Measurements from ENCODE around the gene ZNF273.
"Not testable (repeated sequence)": the region's sequence is repeated elsewhere in the genome, so short reads cannot be mapped to it uniquely, and the experiment has no call there.

ZNF273 gene

DNA sequence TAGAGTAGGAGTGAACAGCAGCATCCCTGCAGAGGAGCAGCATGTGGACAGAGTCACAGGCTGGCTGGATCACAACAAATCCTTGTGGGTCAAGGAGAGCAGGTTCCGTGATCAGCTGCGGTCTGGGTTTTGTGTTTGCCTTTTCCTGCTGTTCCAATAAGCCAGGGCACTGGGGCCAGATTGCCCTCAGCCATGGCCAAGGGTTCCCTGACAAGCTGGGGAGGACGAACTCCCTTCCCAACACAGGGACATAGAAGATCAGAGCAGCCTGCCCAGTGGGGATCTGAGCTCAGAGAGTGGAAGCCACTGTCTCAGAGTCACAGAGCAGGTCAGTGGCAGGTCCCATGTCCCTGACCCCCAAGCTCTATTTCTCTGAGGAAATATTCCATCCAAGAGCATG is 12.8 kb upstream of the ZNF273 start:
- WGBS (ENCODE audit: extremely low coverage, insufficient coverage, low lambda C conversion rate), result no CpG with 5 or more reads among the region's 3 CpGs
- not testable (repeated sequence) for H3K4me1 ChIP-seq (ENCODE audit: control insufficient read depth, low read depth, low read length); H4K8ac ChIP-seq (ENCODE audit: low read depth, low read length); H3K79me2 ChIP-seq (ENCODE audit: control insufficient read depth, insufficient read depth, low read length); H3K36me3 ChIP-seq (ENCODE audit: control insufficient read depth, insufficient read depth, low read length); H3K56ac ChIP-seq (ENCODE audit: low read length); H3K4ac ChIP-seq (ENCODE audit: low read depth, low read length); H2BK5ac ChIP-seq (ENCODE audit: low read length); H3K4me3 ChIP-seq (ENCODE audit: low read length); H3K18ac ChIP-seq (ENCODE audit: low read length); H3K9ac ChIP-seq (ENCODE audit: low read length); H4K5ac ChIP-seq (ENCODE audit: low read length); H3K23ac ChIP-seq (ENCODE audit: low read length); H2BK15ac ChIP-seq (replicated peaks; ENCODE audit: low read depth); H2AK5ac ChIP-seq (ENCODE audit: low read length); H2BK120ac ChIP-seq (ENCODE audit: low read depth, low read length); DNase-seq; H3K27ac ChIP-seq (ENCODE audit: low read depth, low read length); H3K79me1 ChIP-seq (ENCODE audit: low read length); H3K4me2 ChIP-seq (ENCODE audit: low read length)
- peaks cover 10% of the 10 kb centered on the region for H3K27me3 ChIP-seq (ENCODE audit: insufficient read depth, low read length, poor library complexity)

DNA sequence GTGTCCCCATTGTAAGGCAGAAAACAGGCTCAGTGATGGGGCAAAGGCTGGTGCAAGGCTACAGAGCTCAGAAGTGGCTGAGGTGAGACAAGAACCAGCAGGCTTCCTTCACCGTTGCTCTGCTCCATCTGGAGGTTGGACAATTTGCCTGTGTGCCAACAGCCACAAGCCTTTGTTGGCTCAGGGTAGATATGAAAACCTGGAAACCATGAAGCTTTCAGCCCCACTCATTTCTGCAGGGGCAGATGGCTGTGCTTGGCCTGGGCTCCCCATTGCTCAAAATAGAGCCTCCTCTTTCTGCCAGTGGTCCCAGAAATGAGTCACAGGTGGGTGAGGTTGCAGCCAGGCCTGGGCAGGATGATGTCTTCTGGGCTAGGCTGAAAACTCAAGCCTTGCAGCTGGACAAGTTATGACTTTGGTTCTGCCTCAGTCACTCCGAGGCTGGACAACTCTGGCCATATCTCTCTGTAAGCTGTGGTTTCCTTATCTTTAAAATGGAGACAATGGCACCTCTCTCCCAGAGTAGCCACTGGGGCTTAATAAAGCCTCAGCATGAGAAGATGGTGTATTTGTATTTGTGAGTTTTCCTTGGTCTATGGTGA is 12.2 kb upstream of the ZNF273 start:
- no peak overlapping the region for H2BK5ac ChIP-seq (ENCODE audit: low read length)
- no peak overlapping the region for H3K9ac ChIP-seq (ENCODE audit: low read length)
- no peak overlapping the region for H3K27ac ChIP-seq (ENCODE audit: low read depth, low read length)
- H3K27me3 ChIP-seq (ENCODE audit: insufficient read depth, low read length, poor library complexity), result peaks cover 10% of the 10 kb centered on the region
- no peaks in the 10 kb centered on the region for H3K36me3 ChIP-seq (ENCODE audit: control insufficient read depth, insufficient read depth, low read length)
- H4K5ac ChIP-seq (ENCODE audit: low read length), result no peak overlapping the region
- WGBS (ENCODE audit: extremely low coverage, insufficient coverage, low lambda C conversion rate), result no CpG with 5 or more reads among the region's 2 CpGs
- H3K4me3 ChIP-seq (ENCODE audit: low read length), result no peak overlapping the region
- H3K4ac ChIP-seq (ENCODE audit: low read depth, low read length), result no peak overlapping the region
- no peak overlapping the region for H2BK15ac ChIP-seq (replicated peaks; ENCODE audit: low read depth)
- no peak overlapping the region for H2AK5ac ChIP-seq (ENCODE audit: low read length)
- no peak overlapping the region for H3K56ac ChIP-seq (ENCODE audit: low read length)
- no peak overlapping the region for H3K4me2 ChIP-seq (ENCODE audit: low read length)
- no peak overlapping the region for H2BK120ac ChIP-seq (ENCODE audit: low read depth, low read length)
- H3K79me2 ChIP-seq (ENCODE audit: control insufficient read depth, insufficient read depth, low read length), result no peaks in the 10 kb centered on the region
- no peaks in the 10 kb centered on the region for H3K79me1 ChIP-seq (ENCODE audit: low read length)
- no peak overlapping the region for H3K23ac ChIP-seq (ENCODE audit: low read length)
- no peak overlapping the region for H4K8ac ChIP-seq (ENCODE audit: low read depth, low read length)
- no peak for DNase-seq
- H3K4me1 ChIP-seq (ENCODE audit: control insufficient read depth, low read depth, low read length), result no peaks in the 10 kb centered on the region
- no peak overlapping the region for H3K18ac ChIP-seq (ENCODE audit: low read length)

DNA sequence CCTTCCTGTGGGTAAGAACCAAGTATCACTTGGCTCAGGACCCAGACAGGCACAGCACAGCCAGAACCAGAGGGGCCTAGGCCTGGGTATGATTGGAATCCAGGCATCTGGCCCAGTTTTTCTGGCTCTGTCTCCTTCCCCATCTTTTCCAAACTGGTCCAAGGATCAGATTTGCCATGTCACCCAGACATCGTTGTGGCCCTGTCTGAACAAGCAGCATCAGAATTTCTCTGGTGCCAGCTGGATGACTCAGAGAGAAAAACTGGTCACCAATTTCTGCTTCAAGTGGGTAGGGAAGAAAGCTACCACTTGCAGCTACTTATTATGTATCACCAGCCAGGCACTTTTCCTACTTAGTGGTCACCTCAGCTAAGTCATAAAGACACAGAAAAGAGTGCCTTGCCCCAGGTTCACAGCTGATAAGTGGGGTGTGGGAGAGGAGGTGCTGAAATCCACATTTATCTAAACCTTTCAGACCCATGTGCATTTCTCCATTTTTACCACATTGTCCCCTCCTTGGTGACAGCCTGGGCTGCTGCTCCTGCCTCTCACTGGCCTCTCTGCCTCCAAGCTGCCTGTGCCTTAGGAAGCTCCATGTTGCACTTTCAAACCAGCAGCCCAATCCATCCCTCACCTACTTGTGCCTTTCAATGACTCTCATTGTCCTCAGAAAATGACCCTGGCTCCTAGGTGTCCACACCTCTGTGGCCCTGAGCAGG is 11.6 kb upstream of the ZNF273 start:
- H3K9ac ChIP-seq (ENCODE audit: low read length); H2BK15ac ChIP-seq (replicated peaks; ENCODE audit: low read depth); H4K5ac ChIP-seq (ENCODE audit: low read length); H4K8ac ChIP-seq (ENCODE audit: low read depth, low read length); H3K79me2 ChIP-seq (ENCODE audit: control insufficient read depth, insufficient read depth, low read length); H2AK5ac ChIP-seq (ENCODE audit: low read length); H2BK120ac ChIP-seq (ENCODE audit: low read depth, low read length); H3K4ac ChIP-seq (ENCODE audit: low read depth, low read length); H3K23ac ChIP-seq (ENCODE audit: low read length); H3K36me3 ChIP-seq (ENCODE audit: control insufficient read depth, insufficient read depth, low read length); H3K4me1 ChIP-seq (ENCODE audit: control insufficient read depth, low read depth, low read length); H3K18ac ChIP-seq (ENCODE audit: low read length); H2BK5ac ChIP-seq (ENCODE audit: low read length); DNase-seq; H3K79me1 ChIP-seq (ENCODE audit: low read length); H3K4me2 ChIP-seq (ENCODE audit: low read length); H3K4me3 ChIP-seq (ENCODE audit: low read length); H3K56ac ChIP-seq (ENCODE audit: low read length); H3K27ac ChIP-seq (ENCODE audit: low read depth, low read length): not testable (repeated sequence)
- WGBS (ENCODE audit: extremely low coverage, insufficient coverage, low lambda C conversion rate), result no CpG with 5 or more reads among the region's 1 CpG
- H3K27me3 ChIP-seq (ENCODE audit: insufficient read depth, low read length, poor library complexity), result peaks cover 10% of the 10 kb centered on the region

DNA sequence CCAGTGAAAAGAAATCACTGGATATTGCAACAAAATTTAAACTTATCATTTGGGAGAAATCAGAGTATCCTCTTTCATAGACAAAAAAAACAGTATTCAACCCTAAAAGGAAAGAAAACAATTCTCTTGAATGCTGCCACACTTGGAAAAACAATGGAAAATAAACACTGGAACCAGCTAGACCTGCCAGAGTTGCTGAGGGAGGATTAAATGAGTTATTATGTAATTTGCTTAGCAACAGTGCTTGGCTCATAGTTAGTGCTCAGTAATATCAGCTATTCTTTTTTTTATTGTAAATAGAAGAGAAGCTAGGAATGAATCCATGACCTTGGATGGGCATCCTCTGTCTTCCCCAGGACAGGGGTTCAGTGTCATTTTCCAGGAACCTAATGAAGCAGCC is 11.0 kb upstream of the ZNF273 start:
- no peak overlapping the region for H3K56ac ChIP-seq (ENCODE audit: low read length)
- no peak overlapping the region for H3K4ac ChIP-seq (ENCODE audit: low read depth, low read length)
- no peaks in the 10 kb centered on the region for H3K79me1 ChIP-seq (ENCODE audit: low read length)
- H3K79me2 ChIP-seq (ENCODE audit: control insufficient read depth, insufficient read depth, low read length), result no peaks in the 10 kb centered on the region
- H3K9ac ChIP-seq (ENCODE audit: low read length), result no peak overlapping the region
- no peak overlapping the region for H2BK15ac ChIP-seq (replicated peaks; ENCODE audit: low read depth)
- H3K4me3 ChIP-seq (ENCODE audit: low read length), result no peak overlapping the region
- no peaks in the 10 kb centered on the region for H3K36me3 ChIP-seq (ENCODE audit: control insufficient read depth, insufficient read depth, low read length)
- no peak overlapping the region for H2BK120ac ChIP-seq (ENCODE audit: low read depth, low read length)
- no peaks in the 10 kb centered on the region for H3K4me1 ChIP-seq (ENCODE audit: control insufficient read depth, low read depth, low read length)
- no peak overlapping the region for H2AK5ac ChIP-seq (ENCODE audit: low read length)
- no peak overlapping the region for H3K27ac ChIP-seq (ENCODE audit: low read depth, low read length)
- no peak overlapping the region for H3K4me2 ChIP-seq (ENCODE audit: low read length)
- no peak overlapping the region for H4K5ac ChIP-seq (ENCODE audit: low read length)
- no peak overlapping the region for H2BK5ac ChIP-seq (ENCODE audit: low read length)
- H3K18ac ChIP-seq (ENCODE audit: low read length), result no peak overlapping the region
- peaks cover 10% of the 10 kb centered on the region for H3K27me3 ChIP-seq (ENCODE audit: insufficient read depth, low read length, poor library complexity)
- DNase-seq, result no peak
- no peak overlapping the region for H3K23ac ChIP-seq (ENCODE audit: low read length)
- H4K8ac ChIP-seq (ENCODE audit: low read depth, low read length), result no peak overlapping the region

- Histone ChIP-seq H4K5ac (ENCODE audit: low read length) (no peak overlapping the region), H3K4me2 (ENCODE audit: low read length) (no peak overlapping the region), H3K36me3 (ENCODE audit: control insufficient read depth, insufficient read depth, low read length) (no peaks in the 10 kb centered on the region), H2BK15ac (replicated peaks; ENCODE audit: low read depth) (no peak overlapping the region), H2BK120ac (ENCODE audit: low read depth, low read length) (no peak overlapping the region), H3K79me1 (ENCODE audit: low read length) (no peaks in the 10 kb centered on the region), H3K9ac (ENCODE audit: low read length) (no peak overlapping the region), H3K4me3 (ENCODE audit: low read length) (no peak overlapping the region), H3K27me3 (ENCODE audit: insufficient read depth, low read length, poor library complexity) (peaks cover 10% of the 10 kb centered on the region), H3K18ac (ENCODE audit: low read length) (no peak overlapping the region), H2AK5ac (ENCODE audit: low read length) (no peak overlapping the region), H2BK5ac (ENCODE audit: low read length) (no peak overlapping the region), H3K27ac (ENCODE audit: low read depth, low read length) (no peak overlapping the region), H3K4ac (ENCODE audit: low read depth, low read length) (no peak overlapping the region), H3K4me1 (ENCODE audit: control insufficient read depth, low read depth, low read length) (no peaks in the 10 kb centered on the region), H4K8ac (ENCODE audit: low read depth, low read length) (no peak overlapping the region), H3K79me2 (ENCODE audit: control insufficient read depth, insufficient read depth, low read length) (no peaks in the 10 kb centered on the region), H3K23ac (ENCODE audit: low read length) (no peak overlapping the region), H3K56ac (ENCODE audit: low read length) (no peak overlapping the region)
- DNase-seq, result no peak
- WGBS (ENCODE audit: extremely low coverage, insufficient coverage, low lambda C conversion rate), result no CpG with 5 or more reads among the region's 5 CpGs
These were observed 10.3 kb upstream of the ZNF273 start for GRCh38 chr7:64892666-64893309.
